Right renal pelvis (tissue), 4 donors: Measurements from ENCODE around the gene VPS35L. TPM values are rescaled to one million over a fixed set of nuclear protein-coding genes. Genes with fewer than 3 reads are reported as not detected.

ENCODE experiments used
- DNase-seq, 4 donors: peaks; one replicate each; pipeline ENCODE4 v3.0.0-alpha.2; 2013; ENCODE audit warnings: low read depth in 4 of 4, low spot score in 3 of 4, missing footprints in 1 of 4
- polyA plus RNA-seq, 4 donors: library from polyadenylated mRNA; unstranded; fragments of 120-200 nt; gene quantifications; one replicate each; pipeline ENCODE4 v1.2.1, GENCODE V29; 2013; ENCODE audit not compliant: insufficient read length in 4 of 4

Gene VPS35L, protein sequence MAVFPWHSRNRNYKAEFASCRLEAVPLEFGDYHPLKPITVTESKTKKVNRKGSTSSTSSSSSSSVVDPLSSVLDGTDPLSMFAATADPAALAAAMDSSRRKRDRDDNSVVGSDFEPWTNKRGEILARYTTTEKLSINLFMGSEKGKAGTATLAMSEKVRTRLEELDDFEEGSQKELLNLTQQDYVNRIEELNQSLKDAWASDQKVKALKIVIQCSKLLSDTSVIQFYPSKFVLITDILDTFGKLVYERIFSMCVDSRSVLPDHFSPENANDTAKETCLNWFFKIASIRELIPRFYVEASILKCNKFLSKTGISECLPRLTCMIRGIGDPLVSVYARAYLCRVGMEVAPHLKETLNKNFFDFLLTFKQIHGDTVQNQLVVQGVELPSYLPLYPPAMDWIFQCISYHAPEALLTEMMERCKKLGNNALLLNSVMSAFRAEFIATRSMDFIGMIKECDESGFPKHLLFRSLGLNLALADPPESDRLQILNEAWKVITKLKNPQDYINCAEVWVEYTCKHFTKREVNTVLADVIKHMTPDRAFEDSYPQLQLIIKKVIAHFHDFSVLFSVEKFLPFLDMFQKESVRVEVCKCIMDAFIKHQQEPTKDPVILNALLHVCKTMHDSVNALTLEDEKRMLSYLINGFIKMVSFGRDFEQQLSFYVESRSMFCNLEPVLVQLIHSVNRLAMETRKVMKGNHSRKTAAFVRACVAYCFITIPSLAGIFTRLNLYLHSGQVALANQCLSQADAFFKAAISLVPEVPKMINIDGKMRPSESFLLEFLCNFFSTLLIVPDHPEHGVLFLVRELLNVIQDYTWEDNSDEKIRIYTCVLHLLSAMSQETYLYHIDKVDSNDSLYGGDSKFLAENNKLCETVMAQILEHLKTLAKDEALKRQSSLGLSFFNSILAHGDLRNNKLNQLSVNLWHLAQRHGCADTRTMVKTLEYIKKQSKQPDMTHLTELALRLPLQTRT
- 10 to 100 TPM; 60.7 to 69.3 (median 65.1) TPM for polyA plus RNA-seq

GRCh38 chr16:19555186-19555937, at the start of gene VPS35L:
Gene VPS35L, plus strand, starts transcription at chr16:19555703. Its CDS starts 27 bp downstream, at chr16:19555730.
- DNase-seq, result peak; percentile 97 to 98 (median 98)

- no peak for DNase-seq
These were observed 48.5 kb upstream of the VPS35L start for GRCh38 chr16:19506965-19507364.

- no peak for DNase-seq
These were observed 47.6 kb upstream of the VPS35L start for GRCh38 chr16:19507867-19508266.

GRCh38 chr16:19512297-19512696, 43.2 kb upstream of the VPS35L start:
- no peak for DNase-seq

- no peak for DNase-seq
These were observed 42.0 kb upstream of the VPS35L start for GRCh38 chr16:19513377-19514053.

DNA sequence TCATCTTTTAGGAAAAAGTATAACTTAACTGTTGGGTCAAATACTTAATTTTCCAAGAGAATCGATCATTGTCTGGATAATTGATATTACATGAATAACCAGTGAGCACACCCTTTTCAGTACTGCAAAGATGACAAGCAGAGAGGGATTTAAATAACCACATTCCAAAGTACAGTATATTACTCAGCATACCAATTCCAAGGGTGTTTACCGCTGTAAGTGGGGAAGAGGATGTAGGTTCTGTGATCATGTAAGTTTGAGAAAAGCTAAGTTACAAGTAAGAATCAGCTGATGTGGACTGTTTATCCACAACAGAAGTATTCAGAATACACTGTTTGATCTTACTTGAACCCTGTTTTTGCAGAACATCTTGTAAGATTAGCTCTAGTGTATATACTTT, 39.7 kb upstream of the VPS35L start:
- DNase-seq, result no peak

- DNase-seq, result no peak
These were observed 37.9 kb upstream of the VPS35L start for GRCh38 chr16:19517424-19518089.

DNA sequence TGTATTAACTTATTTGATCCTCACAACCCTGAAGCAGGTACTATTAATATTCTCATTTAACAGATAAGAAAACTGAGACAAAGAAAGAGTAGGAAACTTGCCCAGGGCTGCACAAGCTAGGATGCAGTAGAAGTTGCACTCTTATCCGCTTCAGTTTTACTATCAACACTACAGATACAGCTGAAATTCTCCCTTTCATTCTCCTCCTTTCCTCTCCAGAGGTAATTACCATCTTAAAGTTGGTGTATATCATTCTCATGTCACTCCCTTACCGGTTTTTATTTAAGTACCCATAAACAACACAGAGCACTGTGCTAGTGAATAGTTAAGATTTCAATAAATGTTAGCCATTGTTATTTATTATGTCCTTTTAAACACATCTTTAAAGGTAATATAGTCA, 37.1 kb upstream of the VPS35L start:
- no peak for DNase-seq

DNA sequence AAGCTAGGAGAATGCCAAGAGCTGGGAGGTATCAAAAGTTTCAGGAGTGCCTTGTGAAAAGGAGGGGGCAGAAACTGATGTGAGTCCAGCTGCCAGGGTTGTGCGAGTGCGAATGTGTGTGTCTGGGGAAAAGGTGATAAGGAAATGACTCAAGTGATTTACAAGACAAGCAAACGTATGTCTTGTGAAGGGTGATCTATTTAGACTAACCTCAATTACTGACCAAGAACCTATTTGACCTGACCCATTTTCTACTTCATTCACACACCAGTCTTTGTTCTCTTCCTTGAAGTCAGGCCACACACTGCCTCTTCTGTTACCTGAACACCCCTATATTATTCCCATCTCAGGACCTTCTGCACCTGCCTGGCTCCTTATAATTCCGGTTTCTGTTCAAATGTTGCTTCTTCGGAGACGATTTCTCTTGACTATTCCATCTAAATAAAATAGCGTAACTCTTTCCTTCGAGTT, 34.6 kb upstream of the VPS35L start:
- peak in 1 of 4 donors; percentile 5 for DNase-seq

DNA sequence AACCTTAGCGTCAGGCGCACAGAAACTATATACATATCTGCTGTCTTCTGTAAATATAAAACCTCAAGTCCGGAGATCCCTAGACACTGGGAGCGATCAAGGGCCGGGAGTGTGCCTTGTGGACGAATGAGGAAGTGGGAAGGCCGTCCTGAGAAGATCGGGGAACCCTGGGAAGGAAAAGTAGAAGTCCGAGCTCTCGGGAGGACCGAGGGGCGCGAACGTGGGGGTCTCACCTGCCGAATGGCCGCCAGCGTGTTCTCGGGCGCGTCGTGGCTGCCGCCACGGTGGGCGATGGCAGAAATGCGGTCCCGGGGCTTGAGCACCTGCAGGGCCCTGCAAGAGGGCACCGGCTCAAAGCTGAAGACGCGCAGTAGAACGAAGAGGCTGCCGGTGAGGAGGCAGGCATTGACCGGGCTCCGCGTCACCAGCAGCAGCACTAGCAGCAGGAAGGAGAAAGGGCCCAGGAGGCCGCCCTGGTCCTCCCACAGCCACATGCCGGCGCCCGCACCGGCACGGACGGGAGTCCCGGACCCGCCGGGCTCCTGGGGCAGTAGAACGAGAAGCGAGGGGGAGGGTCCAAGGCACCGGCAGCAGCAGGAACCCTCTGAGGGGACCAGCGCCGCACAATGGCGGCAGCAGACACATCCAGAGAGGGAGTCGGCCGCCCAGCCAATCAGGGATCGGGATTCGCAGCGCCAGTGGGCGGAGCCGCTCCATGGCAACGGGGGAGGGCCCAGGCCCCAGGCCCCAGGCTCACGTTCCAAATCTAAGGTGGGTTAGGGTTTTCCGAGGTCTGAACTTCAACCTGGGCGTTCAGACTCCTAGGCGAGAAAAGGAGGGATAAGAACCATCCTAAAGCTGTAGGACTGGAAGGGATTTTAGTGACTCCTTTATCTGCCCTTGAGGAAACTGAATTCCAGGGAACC, 33.8 kb upstream of the VPS35L start, which contains the start of gene GDE1:
TSS of gene GDE1 (minus strand) at position 628 of the 926 bp plus-strand sequence. CDS start at position 494, 134 bp downstream.
- peak; percentile 84 to 87 (median 85) for DNase-seq

DNA sequence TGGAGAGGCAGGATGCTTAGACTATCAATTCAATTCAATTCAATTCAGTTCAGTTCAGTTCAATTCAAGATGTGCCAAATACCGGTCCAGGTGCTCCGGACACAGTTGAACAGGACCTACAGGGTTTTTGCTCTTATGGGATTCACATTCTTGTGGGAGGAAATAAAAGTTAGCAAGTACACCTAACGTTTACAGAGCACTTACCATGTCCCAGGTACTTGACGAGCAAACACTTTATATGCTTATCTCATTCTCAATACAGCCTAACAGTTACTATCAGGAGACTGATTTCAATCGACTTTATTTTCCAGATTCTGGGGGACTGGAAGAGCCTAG, 33.1 kb upstream of the VPS35L start:
- no peak for DNase-seq

- DNase-seq, result no peak
These were observed 32.7 kb upstream of the VPS35L start for GRCh38 chr16:19522760-19523159.

DNA sequence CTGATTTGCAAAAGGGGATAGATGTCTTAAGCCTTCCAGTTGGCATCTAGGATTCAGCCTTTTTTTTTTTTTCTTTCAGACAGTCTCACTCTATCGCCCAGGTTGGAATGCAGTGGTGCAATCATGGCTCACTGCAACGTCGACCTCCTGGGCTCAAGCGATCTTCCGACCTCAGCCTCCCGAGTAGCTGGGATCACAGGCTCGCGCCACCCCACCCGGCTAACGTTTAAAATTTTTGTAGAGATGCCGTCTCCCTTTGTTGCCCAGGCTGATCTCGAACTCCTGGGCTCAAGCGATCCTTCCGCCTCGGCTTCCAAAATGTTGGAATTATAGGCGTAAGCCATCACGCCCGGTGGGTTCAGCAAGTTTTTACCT, 32.3 kb upstream of the VPS35L start:
- DNase-seq, result no peak

DNA sequence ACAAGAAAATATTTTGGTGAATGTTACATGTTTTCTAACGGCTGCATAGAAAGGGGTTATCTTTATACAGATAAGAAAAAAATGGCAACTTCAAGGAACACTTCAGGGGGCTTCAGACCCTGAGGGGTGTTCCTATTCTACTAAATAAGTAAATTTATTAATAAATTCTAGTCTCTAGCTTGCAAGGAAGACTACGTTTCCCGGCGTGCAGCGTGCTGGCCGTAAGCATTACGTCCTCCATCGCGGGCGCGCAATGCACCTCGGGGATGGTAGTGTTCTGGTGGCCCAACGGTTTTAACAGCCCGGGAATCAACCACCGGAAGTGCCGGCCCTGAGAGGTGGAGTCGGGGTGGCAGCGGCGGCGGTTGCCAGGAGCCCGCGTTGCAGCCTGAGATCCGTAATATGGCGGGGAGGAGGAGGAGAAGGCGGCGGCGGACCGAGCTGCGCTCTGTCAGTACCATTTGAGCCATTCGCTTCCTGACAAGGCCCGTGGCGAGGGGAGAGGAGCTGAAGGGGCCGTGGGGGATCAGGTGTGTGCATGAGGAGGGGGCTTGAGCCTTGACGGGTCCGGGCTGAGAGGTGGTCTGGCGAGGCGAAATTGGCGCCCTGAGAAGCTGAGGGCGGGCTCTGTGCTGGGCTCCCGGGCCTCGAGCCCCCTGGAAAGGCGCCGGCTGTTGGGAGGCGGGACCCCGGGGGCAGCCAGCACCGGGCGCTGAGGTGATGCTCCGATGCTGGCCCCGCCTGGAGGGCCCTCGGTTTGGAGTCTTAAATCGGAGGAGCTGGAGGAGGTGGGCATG, 31.7 kb upstream of the VPS35L start, which contains the start of gene CCP110:
TSS of gene CCP110 (plus strand) at position 384 of the 797 bp plus-strand sequence. CDS start 3,940 bp downstream, outside the sequence.
- peak; percentile 81 to 92 (median 90) for DNase-seq

- DNase-seq, result peak in 1 of 4 donors; percentile 18
These were observed 31.2 kb upstream of the VPS35L start for GRCh38 chr16:19524356-19524615.

DNA sequence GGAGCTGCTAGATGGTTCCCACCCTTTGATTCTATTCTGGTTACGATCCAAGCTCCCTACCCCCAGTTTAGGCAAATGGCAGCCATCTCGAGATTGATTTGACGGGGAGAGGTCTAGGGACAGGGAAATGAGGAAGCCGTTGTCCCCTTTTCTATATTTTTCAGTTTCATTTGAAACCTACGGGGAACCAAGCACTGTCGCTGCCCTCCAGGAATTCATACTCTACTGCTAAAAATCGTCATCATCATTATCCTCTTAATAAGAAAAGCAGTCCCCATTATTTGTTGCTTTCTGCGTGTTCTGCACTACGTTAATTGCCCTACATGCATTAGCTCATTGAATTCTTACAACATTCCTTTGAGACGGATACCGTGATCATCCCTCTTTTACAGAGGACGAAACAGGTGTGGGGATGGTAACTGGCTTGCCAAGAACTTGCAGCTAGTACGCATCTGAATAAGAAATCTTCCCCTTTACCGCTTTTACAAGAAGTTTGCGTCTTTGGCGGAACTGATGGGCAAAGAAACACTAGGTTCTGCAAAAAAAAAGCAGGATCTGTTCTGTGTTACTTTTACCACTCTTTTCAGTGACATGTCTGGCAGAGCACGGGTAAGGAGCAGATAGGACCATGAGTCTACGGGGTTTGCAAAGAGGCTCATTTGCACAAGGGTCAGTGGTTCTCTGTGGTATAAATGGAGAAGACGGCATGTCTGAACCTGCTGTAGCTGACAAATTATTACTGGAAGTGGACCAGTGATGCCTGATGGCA, 30.7 kb upstream of the VPS35L start:
- peak in 2 of 4 donors; percentile 18 to 28 for DNase-seq

- no peak for DNase-seq
These were observed 30.1 kb upstream of the VPS35L start for GRCh38 chr16:19525385-19525723.
